Measurements from ENCODE around the gene SERINC3. TPM values are rescaled to one million over a fixed set of nuclear protein-coding genes. Genes with fewer than 3 reads are reported as not detected.
A peak's percentile ranks its signal among the peaks of the same experiment; 100 is the strongest.

The SERINC3 gene
- total and polyA plus RNA-seq, 2 donors (not counting 1 experiment from before 2014, with no cell fraction given): 31.4 to 51.6 TPM

DNA sequence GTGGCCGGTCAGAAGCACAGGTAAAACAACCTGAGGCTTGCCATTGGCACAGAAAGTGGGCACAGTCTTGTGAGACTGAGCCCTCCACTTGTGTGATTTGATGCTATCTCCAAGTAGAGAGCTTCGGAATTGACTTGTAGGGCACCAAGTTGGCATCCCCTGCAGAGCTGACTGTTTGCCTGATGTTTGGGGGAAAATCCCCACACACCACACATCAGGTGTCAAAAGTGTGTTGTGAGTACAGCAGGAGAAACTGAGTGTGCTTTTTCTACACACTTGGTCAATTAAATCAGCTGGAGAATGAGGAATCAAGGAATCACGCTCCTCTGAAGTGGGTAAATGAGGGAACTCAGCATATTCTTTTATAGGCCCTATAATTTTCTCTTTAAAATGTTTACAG lies 989 bp downstream of the SERINC3 start:
- WGBS (ENCODE audit: insufficient coverage): 86% methylated on average over 1 of the region's 3 CpGs
- Mint-ChIP-seq H3K27ac (peak overlapping the region; percentile 94), H3K4me3 (peak overlapping the region; percentile 97), H3K27me3 (no peaks in the 10 kb centered on the region), H3K4me1 (peaks cover 54% of the 10 kb centered on the region), H3K9me3 (ENCODE audit: insufficient read depth) (no peaks in the 10 kb centered on the region)
- no peak for DNase-seq
- Histone ChIP-seq H3K4me3 (ENCODE audit: control extremely low read depth in 1 of 5, extremely low read depth in 1 of 5, insufficient read depth in 1 of 5, low read depth in 2 of 5, low read length in 4 of 5) (peak overlapping the region; percentile 89 to 98 (median 95)), H3K4me1 (ENCODE audit: control insufficient read depth in 2 of 2, insufficient read depth in 2 of 2, low read length in 2 of 2) (peaks cover 18 to 25% of the 10 kb centered on the region in 2 donors), H2AFZ (ENCODE audit: insufficient read depth, low read depth, low read length, poor library complexity, severe bottlenecking) (no peak overlapping the region), H3K4me2 (replicated peaks; ENCODE audit: low read depth, low read length, poor library complexity, severe bottlenecking) (peak overlapping the region; percentile 78), H3K9me3 (ENCODE audit: control extremely low read depth in 1 of 3, control insufficient read depth in 2 of 3, insufficient read depth in 1 of 3, low read length in 2 of 3) (no peaks in the 10 kb centered on the region), H3K27ac (ENCODE audit: low read length in 2 of 2) (peak overlapping the region; percentile 94 to 95), H4K20me1 (ENCODE audit: control insufficient read depth, insufficient read depth, low read length, poor library complexity, severe bottlenecking) (peaks cover 22% of the 10 kb centered on the region), H3K9ac (ENCODE audit: low read length) (peak overlapping the region; percentile 93), H3K36me3 (replicated peaks in 1 of 2; ENCODE audit: control extremely low read depth in 1 of 2, control insufficient read depth in 1 of 2, extremely low read depth in 1 of 2, insufficient read depth in 2 of 2, low read length in 1 of 2) (peaks cover 0 to 4% of the 10 kb centered on the region in 2 experiments), H3K27me3 (replicated peaks in 1 of 4; ENCODE audit: control extremely low read depth in 1 of 4, control insufficient read depth in 3 of 4, insufficient read depth in 4 of 4, low read length in 3 of 4) (no peaks in the 10 kb centered on the region), H3K79me2 (ENCODE audit: control insufficient read depth, insufficient read depth, low read length) (peaks cover 88% of the 10 kb centered on the region)
- intact Hi-C loops (cut with micrococcal nuclease): loop anchor here (5.0 kb wide), 2 partner anchors 121 to 446 kb away; partner anchors contain the start of gene STK4
- ChIA-PET POLR2A (interaction anchor here (0.6 to 1.3 kb wide), 3 partner anchors 55 to 1063 kb away, joined by 3 to 6 read pairs (median 3); no protein-coding TSS in a partner anchor), CTCF (interaction anchor here (1.1 to 1.9 kb wide), 2 partner anchors 78 to 90 kb away, joined by 3 to 6 read pairs; no protein-coding TSS in a partner anchor)
- ATAC-seq (ENCODE audit: low read depth): no peak
- TF ChIP-seq, protein P1, sequence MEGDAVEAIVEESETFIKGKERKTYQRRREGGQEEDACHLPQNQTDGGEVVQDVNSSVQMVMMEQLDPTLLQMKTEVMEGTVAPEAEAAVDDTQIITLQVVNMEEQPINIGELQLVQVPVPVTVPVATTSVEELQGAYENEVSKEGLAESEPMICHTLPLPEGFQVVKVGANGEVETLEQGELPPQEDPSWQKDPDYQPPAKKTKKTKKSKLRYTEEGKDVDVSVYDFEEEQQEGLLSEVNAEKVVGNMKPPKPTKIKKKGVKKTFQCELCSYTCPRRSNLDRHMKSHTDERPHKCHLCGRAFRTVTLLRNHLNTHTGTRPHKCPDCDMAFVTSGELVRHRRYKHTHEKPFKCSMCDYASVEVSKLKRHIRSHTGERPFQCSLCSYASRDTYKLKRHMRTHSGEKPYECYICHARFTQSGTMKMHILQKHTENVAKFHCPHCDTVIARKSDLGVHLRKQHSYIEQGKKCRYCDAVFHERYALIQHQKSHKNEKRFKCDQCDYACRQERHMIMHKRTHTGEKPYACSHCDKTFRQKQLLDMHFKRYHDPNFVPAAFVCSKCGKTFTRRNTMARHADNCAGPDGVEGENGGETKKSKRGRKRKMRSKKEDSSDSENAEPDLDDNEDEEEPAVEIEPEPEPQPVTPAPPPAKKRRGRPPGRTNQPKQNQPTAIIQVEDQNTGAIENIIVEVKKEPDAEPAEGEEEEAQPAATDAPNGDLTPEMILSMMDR (IDR thresholded peaks at IDR 0.05): no peak
- no peak for TF ChIP-seq EZH2 (IDR thresholded peaks at IDR 0.05; ENCODE audit: borderline replicate concordance, insufficient read depth, low read depth, low read length, poor library complexity, severe bottlenecking)

DNA sequence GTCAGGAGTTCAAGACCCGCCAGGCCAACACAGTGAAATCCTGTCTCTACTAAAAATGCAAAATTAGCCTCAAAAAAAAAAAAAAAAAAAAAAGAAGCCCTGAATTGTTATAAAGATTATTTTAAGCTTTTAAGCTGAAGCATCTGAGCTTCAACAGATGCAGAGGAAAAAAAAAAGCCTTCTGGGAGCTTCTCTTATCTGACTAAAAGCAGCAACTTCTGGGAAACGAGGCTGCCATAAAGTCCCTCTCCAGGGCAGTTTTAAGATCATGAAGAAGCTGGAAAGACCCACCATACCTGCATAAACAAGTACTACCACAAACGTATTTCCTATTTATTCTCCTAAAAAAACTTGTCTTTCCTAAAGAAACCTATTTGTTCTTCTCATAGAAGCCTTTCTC lies 3.6 kb downstream of the SERINC3 start:
- Mint-ChIP-seq H3K27ac (peak overlapping the region; percentile 5), H3K9me3 (ENCODE audit: insufficient read depth) (no peaks in the 10 kb centered on the region), H3K4me1 (peaks cover 56% of the 10 kb centered on the region), H3K27me3 (no peaks in the 10 kb centered on the region), H3K4me3 (no peak overlapping the region)
- ChIA-PET CTCF (interaction anchor here (0.6 to 1.2 kb wide), 4 partner anchors 10 to 375 kb away, joined by 3 read pairs; no protein-coding TSS in a partner anchor), POLR2A (interaction anchor here (0.7 kb wide), 1 partner anchor 99 kb away, joined by 5 read pairs; no protein-coding TSS in a partner anchor)
- DNase-seq (no peak), ATAC-seq (ENCODE audit: low read depth) (no peak)
- 91% methylated on average over 2 of the region's 3 CpGs for WGBS (ENCODE audit: insufficient coverage)
- Histone ChIP-seq H3K4me2 (replicated peaks; ENCODE audit: low read depth, low read length, poor library complexity, severe bottlenecking) (no peak overlapping the region), H3K9me3 (ENCODE audit: control extremely low read depth in 1 of 3, control insufficient read depth in 2 of 3, insufficient read depth in 1 of 3, low read length in 2 of 3) (no peaks in the 10 kb centered on the region), H3K4me3 (ENCODE audit: control extremely low read depth in 1 of 5, extremely low read depth in 1 of 5, insufficient read depth in 1 of 5, low read depth in 2 of 5, low read length in 4 of 5) (no peak overlapping the region), H3K4me1 (ENCODE audit: control insufficient read depth in 2 of 2, insufficient read depth in 2 of 2, low read length in 2 of 2) (peaks cover 18 to 25% of the 10 kb centered on the region in 2 donors), H4K20me1 (ENCODE audit: control insufficient read depth, insufficient read depth, low read length, poor library complexity, severe bottlenecking) (peaks cover 44% of the 10 kb centered on the region), H3K36me3 (replicated peaks in 1 of 2; ENCODE audit: control extremely low read depth in 1 of 2, control insufficient read depth in 1 of 2, extremely low read depth in 1 of 2, insufficient read depth in 2 of 2, low read length in 1 of 2) (peaks cover 0 to 11% of the 10 kb centered on the region in 2 experiments), H2AFZ (ENCODE audit: insufficient read depth, low read depth, low read length, poor library complexity, severe bottlenecking) (no peak overlapping the region), H3K9ac (ENCODE audit: low read length) (no peak overlapping the region), H3K27me3 (replicated peaks in 1 of 4; ENCODE audit: control extremely low read depth in 1 of 4, control insufficient read depth in 3 of 4, insufficient read depth in 4 of 4, low read length in 3 of 4) (no peaks in the 10 kb centered on the region), H3K79me2 (ENCODE audit: control insufficient read depth, insufficient read depth, low read length) (peaks cover 98% of the 10 kb centered on the region), H3K27ac (ENCODE audit: low read length in 2 of 2) (peak overlapping the region in 1 of 2 donors; percentile 34)
- intact Hi-C loops (cut with micrococcal nuclease): no loop called here
- TF ChIP-seq, protein P1 (IDR thresholded peaks at IDR 0.05): no peak
- TF ChIP-seq EZH2 (IDR thresholded peaks at IDR 0.05; ENCODE audit: borderline replicate concordance, insufficient read depth, low read depth, low read length, poor library complexity, severe bottlenecking): no peak

Measured in B cell (primary cell).